HepG2 (cell line): ENCODE results near the gene RGL3. TPM values are rescaled to one million over a fixed set of nuclear protein-coding genes. Genes with fewer than 3 reads are reported as not detected.

ENCODE experiments used
- CEBPG ChIP-seq: IDR thresholded peaks from 2 replicates; pipeline ENCODE4 v1.6.1; 2016
- GATAD2A ChIP-seq: IDR thresholded peaks from 2 replicates; pipeline ENCODE4 v1.6.1; 2016
- HNRNPLL ChIP-seq: fragments of 200-400 bp; formaldehyde crosslinking; IDR thresholded peaks from 2 replicates; pipeline ENCODE4 v1.6.1; 2017; ENCODE audit warnings: mild to moderate bottlenecking, low read depth, low read length; ENCODE audit not compliant: poor library complexity, severe bottlenecking
- KDM2A ChIP-seq: sonication (generic); formaldehyde crosslinking; IDR thresholded peaks from 2 replicates; pipeline ENCODE4 v1.4.0; 2020; ENCODE audit warnings: low read depth, missing genetic modification reagents, borderline replicate concordance
- NFE2L2 ChIP-seq: fragments of 150-350 bp; IDR thresholded peaks from 2 replicates; pipeline ENCODE4 v1.6.1; 2014; ENCODE audit warnings: low read length
- PAWR ChIP-seq: sonication (generic); formaldehyde crosslinking; IDR thresholded peaks from 2 replicates; pipeline ENCODE4 v1.4.0; 2020; ENCODE audit warnings: missing genetic modification reagents, mild to moderate bottlenecking, borderline replicate concordance
- RBAK ChIP-seq: sonication (generic); formaldehyde crosslinking; IDR thresholded peaks from 2 replicates; pipeline ENCODE4 v1.5.1; 2020; ENCODE audit warnings: mild to moderate bottlenecking, missing genetic modification reagents
- SAP130 ChIP-seq: IDR thresholded peaks from 2 replicates; pipeline ENCODE4 v1.6.1; 2016; ENCODE audit warnings: low read depth
- SMC3 ChIP-seq: IDR thresholded peaks from 2 replicates; pipeline ENCODE4 v1.6.1; 2011; ENCODE audit warnings: low read length, improper control_type of control experiment
- SP4 ChIP-seq: sonication (generic); formaldehyde crosslinking; IDR thresholded peaks from 2 replicates; pipeline ENCODE4 v1.8.1; 2023; ENCODE audit warnings: mild to moderate bottlenecking, missing genetic modification reagents
- ZNF589 ChIP-seq: sonication (generic); formaldehyde crosslinking; conservative IDR thresholded peaks from 2 replicates; pipeline ENCODE4 v1.8.0; 2022; ENCODE audit warnings: mild to moderate bottlenecking, moderate library complexity, missing genetic modification reagents
- polyA plus RNA-seq, 8 experiments: library from polyadenylated mRNA; depleted of rRNA in 3 of 8; stranded (reverse) in 7 of 8; unstranded in 1 of 8; fragments of >200 nt; fragmentation: Illumina TruSeq in 4 of 8; extraction: Trizol in 4 of 8; gene quantifications; 2 replicates each; pipeline versions ENCODE4 v1.2.1 to v1.2.3, GENCODE V29; 2011 to 2016; ENCODE audit warnings: low read depth in 4 of 8, missing spikeins in 1 of 8, mixed read lengths in 1 of 8; ENCODE audit not compliant: insufficient read depth in 1 of 8
- total RNA-seq, 5 experiments: library from RNA; depleted of rRNA; stranded (reverse); fragments of >200 nt; fragmentation: Illumina TruSeq; extraction: Trizol; gene quantifications; 2 replicates each; pipeline ENCODE4 v1.2.3, GENCODE V29; 2016; ENCODE audit warnings: low read depth in 1 of 5
- TF ChIP-seq, protein P1 (sequence below): sonication (generic); formaldehyde crosslinking; IDR thresholded peaks from 2 replicates; pipeline ENCODE4 v1.5.1; 2020; ENCODE audit warnings: mild to moderate bottlenecking, missing genetic modification reagents
- TF ChIP-seq, protein P2 (sequence below): sonication (generic); formaldehyde crosslinking; IDR thresholded peaks from 2 replicates; pipeline ENCODE4 v1.8.0; 2022; ENCODE audit warnings: mild to moderate bottlenecking, missing genetic modification reagents, moderate library complexity
- TF ChIP-seq, protein P3 (sequence below): sonication (generic); formaldehyde crosslinking; IDR thresholded peaks from 2 replicates; pipeline ENCODE4 v1.4.0; 2020; ENCODE audit warnings: missing genetic modification reagents, borderline replicate concordance
- TF ChIP-seq, protein P4 (sequence below): sonication (generic); formaldehyde crosslinking; IDR thresholded peaks from 2 replicates; pipeline ENCODE4 v1.4.0; 2020; ENCODE audit warnings: missing genetic modification reagents
- TF ChIP-seq, protein P5 (sequence below): sonication (generic); formaldehyde crosslinking; IDR thresholded peaks from 2 replicates; pipeline ENCODE4 v1.9.0; 2022; ENCODE audit warnings: missing genetic modification reagents, mild to moderate bottlenecking, borderline replicate concordance

RGL3 gene
- total and polyA plus RNA-seq, 2 of the 13 experiments (the other 11 are each of a cell fraction or from before 2014, with no cell fraction given) = 4.2 to 7.6 TPM

DNA sequence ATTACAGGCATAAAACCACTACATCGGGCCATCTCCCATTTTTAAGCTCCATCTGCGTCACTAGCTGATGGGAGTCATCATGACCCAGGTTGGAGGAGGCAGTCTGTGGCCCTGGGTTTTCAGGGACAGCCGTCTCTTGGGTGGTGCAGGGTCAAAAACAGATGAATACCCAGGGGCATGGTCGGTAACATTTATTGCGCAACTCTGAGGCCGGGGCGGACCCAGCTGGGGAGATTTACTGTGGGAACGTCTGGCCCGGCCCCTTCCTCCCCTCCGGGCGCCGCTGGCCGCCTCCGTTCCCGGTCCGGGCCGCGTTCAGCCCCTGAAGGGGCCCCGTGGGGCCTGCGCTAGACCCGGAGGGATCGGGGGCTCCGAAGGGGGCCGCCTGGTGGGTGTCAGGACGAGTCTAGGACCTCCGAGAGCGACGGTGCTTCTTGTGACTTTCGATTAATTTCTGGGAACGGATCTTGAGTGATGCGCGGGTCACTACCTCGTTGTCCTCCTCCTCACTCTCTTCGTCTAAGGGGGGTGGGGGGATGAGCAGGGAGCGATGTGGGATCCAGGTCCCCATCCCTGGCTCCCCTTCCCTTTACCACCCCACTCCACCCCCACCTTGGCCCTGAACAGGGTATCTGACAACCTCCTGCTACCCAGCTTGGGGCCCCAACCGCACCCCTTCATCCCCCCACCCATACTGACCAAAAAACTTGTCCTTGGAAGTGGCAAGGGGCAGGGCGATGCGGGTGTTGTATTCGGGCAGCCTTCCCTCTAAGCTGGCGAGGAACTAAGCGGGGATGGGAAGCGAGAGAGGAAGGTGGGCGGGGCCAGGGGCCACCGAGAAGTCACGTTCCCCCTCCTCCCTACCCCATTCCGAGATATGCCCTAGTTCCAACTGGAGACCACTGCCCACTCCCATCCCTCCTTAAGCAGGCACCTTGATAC, 1.6 kb upstream of the RGL3 start (continued):
- TF ChIP-seq, protein P1, sequence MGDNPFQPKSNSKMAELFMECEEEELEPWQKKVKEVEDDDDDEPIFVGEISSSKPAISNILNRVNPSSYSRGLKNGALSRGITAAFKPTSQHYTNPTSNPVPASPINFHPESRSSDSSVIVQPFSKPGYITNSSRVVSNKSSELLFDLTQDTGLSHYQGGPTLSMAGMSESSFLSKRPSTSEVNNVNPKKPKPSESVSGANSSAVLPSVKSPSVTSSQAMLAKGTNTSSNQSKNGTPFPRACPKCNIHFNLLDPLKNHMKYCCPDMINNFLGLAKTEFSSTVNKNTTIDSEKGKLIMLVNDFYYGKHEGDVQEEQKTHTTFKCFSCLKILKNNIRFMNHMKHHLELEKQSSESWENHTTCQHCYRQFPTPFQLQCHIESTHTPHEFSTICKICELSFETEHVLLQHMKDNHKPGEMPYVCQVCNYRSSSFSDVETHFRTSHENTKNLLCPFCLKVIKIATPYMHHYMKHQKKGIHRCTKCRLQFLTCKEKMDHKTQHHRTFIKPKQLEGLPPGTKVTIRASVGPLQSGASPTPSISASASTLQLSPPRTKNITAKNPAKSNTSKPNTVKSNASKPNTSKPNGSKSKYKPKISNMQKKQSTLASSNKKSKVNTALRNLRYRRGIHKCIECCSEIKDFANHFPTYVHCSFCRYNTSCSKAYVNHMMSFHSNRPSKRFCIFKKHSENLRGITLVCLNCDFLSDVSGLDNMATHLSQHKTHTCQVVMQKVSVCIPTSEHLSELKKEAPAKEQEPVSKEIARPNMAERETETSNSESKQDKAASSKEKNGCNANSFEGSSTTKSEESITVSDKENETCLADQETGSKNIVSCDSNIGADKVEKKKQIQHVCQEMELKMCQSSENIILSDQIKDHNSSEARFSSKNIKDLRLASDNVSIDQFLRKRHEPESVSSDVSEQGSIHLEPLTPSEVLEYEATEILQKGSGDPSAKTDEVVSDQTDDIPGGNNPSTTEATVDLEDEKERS (CRISPR knock-in tag) = no peak
- peak; percentile 4; the same call in 1 of the 2 replicates for TF ChIP-seq SMC3
- no peak for TF ChIP-seq RBAK
- no peak for TF ChIP-seq NFE2L2
- TF ChIP-seq GATAD2A (CRISPR knock-in tag) = peak; percentile 41; the same call in 1 of the 2 replicates
- TF ChIP-seq, protein P2, sequence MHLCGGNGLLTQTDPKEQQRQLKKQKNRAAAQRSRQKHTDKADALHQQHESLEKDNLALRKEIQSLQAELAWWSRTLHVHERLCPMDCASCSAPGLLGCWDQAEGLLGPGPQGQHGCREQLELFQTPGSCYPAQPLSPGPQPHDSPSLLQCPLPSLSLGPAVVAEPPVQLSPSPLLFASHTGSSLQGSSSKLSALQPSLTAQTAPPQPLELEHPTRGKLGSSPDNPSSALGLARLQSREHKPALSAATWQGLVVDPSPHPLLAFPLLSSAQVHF = no peak
- TF ChIP-seq, protein P3, sequence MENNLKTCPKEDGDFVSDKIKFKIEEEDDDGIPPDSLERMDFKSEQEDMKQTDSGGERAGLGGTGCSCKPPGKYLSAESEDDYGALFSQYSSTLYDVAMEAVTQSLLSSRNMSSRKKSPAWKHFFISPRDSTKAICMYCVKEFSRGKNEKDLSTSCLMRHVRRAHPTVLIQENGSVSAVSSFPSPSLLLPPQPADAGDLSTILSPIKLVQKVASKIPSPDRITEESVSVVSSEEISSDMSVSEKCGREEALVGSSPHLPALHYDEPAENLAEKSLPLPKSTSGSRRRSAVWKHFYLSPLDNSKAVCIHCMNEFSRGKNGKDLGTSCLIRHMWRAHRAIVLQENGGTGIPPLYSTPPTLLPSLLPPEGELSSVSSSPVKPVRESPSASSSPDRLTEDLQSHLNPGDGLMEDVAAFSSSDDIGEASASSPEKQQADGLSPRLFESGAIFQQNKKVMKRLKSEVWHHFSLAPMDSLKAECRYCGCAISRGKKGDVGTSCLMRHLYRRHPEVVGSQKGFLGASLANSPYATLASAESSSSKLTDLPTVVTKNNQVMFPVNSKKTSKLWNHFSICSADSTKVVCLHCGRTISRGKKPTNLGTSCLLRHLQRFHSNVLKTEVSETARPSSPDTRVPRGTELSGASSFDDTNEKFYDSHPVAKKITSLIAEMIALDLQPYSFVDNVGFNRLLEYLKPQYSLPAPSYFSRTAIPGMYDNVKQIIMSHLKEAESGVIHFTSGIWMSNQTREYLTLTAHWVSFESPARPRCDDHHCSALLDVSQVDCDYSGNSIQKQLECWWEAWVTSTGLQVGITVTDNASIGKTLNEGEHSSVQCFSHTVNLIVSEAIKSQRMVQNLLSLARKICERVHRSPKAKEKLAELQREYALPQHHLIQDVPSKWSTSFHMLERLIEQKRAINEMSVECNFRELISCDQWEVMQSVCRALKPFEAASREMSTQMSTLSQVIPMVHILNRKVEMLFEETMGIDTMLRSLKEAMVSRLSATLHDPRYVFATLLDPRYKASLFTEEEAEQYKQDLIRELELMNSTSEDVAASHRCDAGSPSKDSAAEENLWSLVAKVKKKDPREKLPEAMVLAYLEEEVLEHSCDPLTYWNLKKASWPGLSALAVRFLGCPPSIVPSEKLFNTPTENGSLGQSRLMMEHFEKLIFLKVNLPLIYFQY = 0 out of 2 replicates have a peak, but pooled peaks have one; percentile 26
- no peak for TF ChIP-seq ZNF589 (CRISPR knock-in tag)
- TF ChIP-seq HNRNPLL = peak; percentile 53
- 0 out of 2 replicates have a peak, but pooled peaks have one; percentile 12 for TF ChIP-seq KDM2A (CRISPR knock-in tag)
- 0 out of 2 replicates have a peak, but pooled peaks have one; percentile 37 for TF ChIP-seq SAP130 (CRISPR knock-in tag)
- TF ChIP-seq, protein P4, sequence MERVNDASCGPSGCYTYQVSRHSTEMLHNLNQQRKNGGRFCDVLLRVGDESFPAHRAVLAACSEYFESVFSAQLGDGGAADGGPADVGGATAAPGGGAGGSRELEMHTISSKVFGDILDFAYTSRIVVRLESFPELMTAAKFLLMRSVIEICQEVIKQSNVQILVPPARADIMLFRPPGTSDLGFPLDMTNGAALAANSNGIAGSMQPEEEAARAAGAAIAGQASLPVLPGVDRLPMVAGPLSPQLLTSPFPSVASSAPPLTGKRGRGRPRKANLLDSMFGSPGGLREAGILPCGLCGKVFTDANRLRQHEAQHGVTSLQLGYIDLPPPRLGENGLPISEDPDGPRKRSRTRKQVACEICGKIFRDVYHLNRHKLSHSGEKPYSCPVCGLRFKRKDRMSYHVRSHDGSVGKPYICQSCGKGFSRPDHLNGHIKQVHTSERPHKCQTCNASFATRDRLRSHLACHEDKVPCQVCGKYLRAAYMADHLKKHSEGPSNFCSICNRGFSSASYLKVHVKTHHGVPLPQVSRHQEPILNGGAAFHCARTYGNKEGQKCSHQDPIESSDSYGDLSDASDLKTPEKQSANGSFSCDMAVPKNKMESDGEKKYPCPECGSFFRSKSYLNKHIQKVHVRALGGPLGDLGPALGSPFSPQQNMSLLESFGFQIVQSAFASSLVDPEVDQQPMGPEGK = peak; percentile 57; the same call in 1 of the 2 replicates
- TF ChIP-seq PAWR (CRISPR knock-in tag) = no peak
- TF ChIP-seq, protein P5, sequence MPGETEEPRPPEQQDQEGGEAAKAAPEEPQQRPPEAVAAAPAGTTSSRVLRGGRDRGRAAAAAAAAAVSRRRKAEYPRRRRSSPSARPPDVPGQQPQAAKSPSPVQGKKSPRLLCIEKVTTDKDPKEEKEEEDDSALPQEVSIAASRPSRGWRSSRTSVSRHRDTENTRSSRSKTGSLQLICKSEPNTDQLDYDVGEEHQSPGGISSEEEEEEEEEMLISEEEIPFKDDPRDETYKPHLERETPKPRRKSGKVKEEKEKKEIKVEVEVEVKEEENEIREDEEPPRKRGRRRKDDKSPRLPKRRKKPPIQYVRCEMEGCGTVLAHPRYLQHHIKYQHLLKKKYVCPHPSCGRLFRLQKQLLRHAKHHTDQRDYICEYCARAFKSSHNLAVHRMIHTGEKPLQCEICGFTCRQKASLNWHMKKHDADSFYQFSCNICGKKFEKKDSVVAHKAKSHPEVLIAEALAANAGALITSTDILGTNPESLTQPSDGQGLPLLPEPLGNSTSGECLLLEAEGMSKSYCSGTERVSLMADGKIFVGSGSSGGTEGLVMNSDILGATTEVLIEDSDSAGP = 0 out of 2 replicates have a peak, but pooled peaks have one; percentile 24
- TF ChIP-seq SP4 (CRISPR knock-in tag) = 0 out of 2 replicates have a peak, but pooled peaks have one; percentile 20
- TF ChIP-seq CEBPG = peak; percentile 93
